Measurements from ENCODE around the gene SSH2. TPM values are rescaled to one million over a fixed set of nuclear protein-coding genes. Genes with fewer than 3 reads are reported as not detected.

SSH2 gene
- total and polyA plus RNA-seq, 7 donors: 18.3 to 35.1 (median 26.5) TPM

- Histone ChIP-seq H3K27ac (no peak overlapping the region), H3K27me3 (no peaks in the 10 kb centered on the region), H3K4me3 (no peak overlapping the region), H3K36me3 (no peaks in the 10 kb centered on the region), H3K4me1 (no peaks in the 10 kb centered on the region), H3K9me3 (no peaks in the 10 kb centered on the region)
- TF ChIP-seq POLR2AphosphoS5 (IDR thresholded peaks at IDR 0.05): no peak
- no peak for DNase-seq
- 87 to 91% methylated on average over 3 of the region's 3 CpGs for WGBS, 2 donors
- intact Hi-C loops (cut with DNase I): no loop called here
Observed at GRCh38 chr17:29848737-29849136, 81.3 kb downstream of the SSH2 start.

- H3K4me1 ChIP-seq: no peaks in the 10 kb centered on the region
- no peaks in the 10 kb centered on the region for H3K27me3 ChIP-seq
- no peaks in the 10 kb centered on the region for H3K36me3 ChIP-seq
- no peak for DNase-seq
- no peak overlapping the region for H3K4me3 ChIP-seq
- intact Hi-C loops (cut with DNase I): no loop called here
- H3K9me3 ChIP-seq: no peaks in the 10 kb centered on the region
- no peak overlapping the region for H3K27ac ChIP-seq
- TF ChIP-seq POLR2AphosphoS5 (IDR thresholded peaks at IDR 0.05) (no peak), EP300 (IDR thresholded peaks at IDR 0.05) (no peak), POLR2A (IDR thresholded peaks at IDR 0.05) (no peak), CTCF (IDR thresholded peaks at IDR 0.05) (no peak)
- 83 to 87% methylated on average over 3 of the region's 3 CpGs for WGBS, 2 donors
Observed at GRCh38 chr17:29847527-29848400, 82.3 kb downstream of the SSH2 start.

GRCh38 chr17:29847118-29847517, 82.9 kb downstream of the SSH2 start:
- no peaks in the 10 kb centered on the region for H3K36me3 ChIP-seq
- no peaks in the 10 kb centered on the region for H3K9me3 ChIP-seq
- TF ChIP-seq POLR2AphosphoS5 (IDR thresholded peaks at IDR 0.05): no peak
- TF ChIP-seq EP300 (IDR thresholded peaks at IDR 0.05): no peak
- TF ChIP-seq POLR2A (IDR thresholded peaks at IDR 0.05): no peak
- no peak for TF ChIP-seq CTCF (IDR thresholded peaks at IDR 0.05)
- no peak for DNase-seq
- WGBS, 2 donors: 89 to 92% methylated on average over 3 of the region's 3 CpGs
- intact Hi-C loops (cut with DNase I): no loop called here
- no peak overlapping the region for H3K27ac ChIP-seq
- H3K4me1 ChIP-seq: no peaks in the 10 kb centered on the region
- H3K4me3 ChIP-seq: no peak overlapping the region
- no peaks in the 10 kb centered on the region for H3K27me3 ChIP-seq

- Histone ChIP-seq H3K36me3 (no peaks in the 10 kb centered on the region), H3K4me3 (no peak overlapping the region), H3K9me3 (no peaks in the 10 kb centered on the region), H3K27ac (no peak overlapping the region), H3K4me1 (no peaks in the 10 kb centered on the region), H3K27me3 (no peaks in the 10 kb centered on the region)
- no peak for DNase-seq
- TF ChIP-seq CTCF (IDR thresholded peaks at IDR 0.05) (no peak), EP300 (IDR thresholded peaks at IDR 0.05) (no peak), POLR2AphosphoS5 (IDR thresholded peaks at IDR 0.05) (no peak), POLR2A (IDR thresholded peaks at IDR 0.05) (no peak)
- intact Hi-C loops (cut with DNase I): no loop called here
- 86 to 91% methylated on average over 2 of the region's 2 CpGs for WGBS, 2 donors
Observed at GRCh38 chr17:29846298-29846697, 83.7 kb downstream of the SSH2 start.

GRCh38 chr17:29844339-29845048, 85.5 kb downstream of the SSH2 start:
- DNase-seq: no peak
- Histone ChIP-seq H3K36me3 (no peaks in the 10 kb centered on the region), H3K27me3 (no peaks in the 10 kb centered on the region), H3K4me1 (no peaks in the 10 kb centered on the region), H3K27ac (no peak overlapping the region), H3K4me3 (no peak overlapping the region), H3K9me3 (no peaks in the 10 kb centered on the region)
- TF ChIP-seq POLR2A (IDR thresholded peaks at IDR 0.05) (no peak), EP300 (IDR thresholded peaks at IDR 0.05) (no peak), POLR2AphosphoS5 (IDR thresholded peaks at IDR 0.05) (no peak), CTCF (IDR thresholded peaks at IDR 0.05) (no peak)
- 60 to 64% methylated on average over 1 of the region's 1 CpG for WGBS, 2 donors
- intact Hi-C loops (cut with DNase I): no loop called here
